Naive B cell (primary cell): ENCODE measurements around the gene DDX51. TPM values are rescaled to one million over a fixed set of nuclear protein-coding genes. Genes with fewer than 3 reads are reported as not detected.

Experiments used
- ATAC-seq, 2 donors: fragments of 150-1000 bp; cut with Tn5 transposase; 2 replicates each; pipeline ENCODE4 v1.10.0; 2021; ENCODE audit warnings: low read depth in 2 of 2, mild to moderate bottlenecking in 2 of 2, moderate library complexity in 2 of 2
- DNase-seq: peaks from one replicate; pipeline ENCODE4 v3.0.0; 2022
- H3K27ac Mint-ChIP-seq, 6 donors: one replicate each; pipeline ENCODE4 v1.8.0; 2020 to 2022; ENCODE audit warnings: mild to moderate bottlenecking in 6 of 6, mixed read lengths in 6 of 6, moderate library complexity in 5 of 6, inconsistent platforms in 2 of 6
- H3K27me3 Mint-ChIP-seq, 3 donors: one replicate each; pipeline ENCODE4 v1.8.0; 2021 to 2022; ENCODE audit warnings: mixed read lengths in 3 of 3, mild to moderate bottlenecking in 1 of 3
- H3K36me3 Mint-ChIP-seq, 2 donors: one replicate each; pipeline ENCODE4 v1.8.0; 2020 to 2022; ENCODE audit warnings: mixed read lengths in 2 of 2, inconsistent platforms in 1 of 2, mild to moderate bottlenecking in 1 of 2
- H3K4me1 Mint-ChIP-seq, 3 donors: one replicate each; pipeline ENCODE4 v1.8.0; 2020 to 2022; ENCODE audit warnings: mixed read lengths in 3 of 3, inconsistent platforms in 1 of 3, mild to moderate bottlenecking in 1 of 3, moderate library complexity in 1 of 3
- H3K4me3 Mint-ChIP-seq, 8 donors: one replicate each; pipeline ENCODE4 v1.8.0; 2020 to 2022; ENCODE audit warnings: mild to moderate bottlenecking in 8 of 8, mixed read lengths in 8 of 8, moderate library complexity in 8 of 8, inconsistent platforms in 2 of 8
- H3K9me3 Mint-ChIP-seq, 7 donors: one replicate each; pipeline ENCODE4 v1.8.0; 2020 to 2022; ENCODE audit warnings: mixed read lengths in 7 of 7, mild to moderate bottlenecking in 5 of 7, inconsistent platforms in 2 of 7, moderate library complexity in 1 of 7
- polyA plus RNA-seq, 6 donors: library from polyadenylated mRNA; unstranded; fragments of 300-500 nt; fragmentation: Illumina TruSeq; gene quantifications; one replicate each; pipeline ENCODE4 v1.2.3, GENCODE V29; 2021; ENCODE audit warnings: low read depth in 6 of 6

The DDX51 gene
- polyA plus RNA-seq, 6 donors from 2014 or later: 7.1 to 14.9 (median 7.6) TPM; not detected in 1

- Mint-ChIP-seq H3K4me1 (peaks cover 0 to 7% (median 2%) of the 10 kb centered on the region in 3 donors), H3K4me3 (no peak overlapping the region), H3K27me3 (peaks cover 0 to 9% (median 5%) of the 10 kb centered on the region in 3 donors), H3K36me3 (no peaks in the 10 kb centered on the region), H3K27ac (no peak overlapping the region), H3K9me3 (peaks cover 0 to 4% (median 0%) of the 10 kb centered on the region in 7 donors)
- ATAC-seq (no peak), DNase-seq (no peak)
These were observed 16.5 kb upstream of the DDX51 start for GRCh38 chr12:132160601-132161035.

DNA sequence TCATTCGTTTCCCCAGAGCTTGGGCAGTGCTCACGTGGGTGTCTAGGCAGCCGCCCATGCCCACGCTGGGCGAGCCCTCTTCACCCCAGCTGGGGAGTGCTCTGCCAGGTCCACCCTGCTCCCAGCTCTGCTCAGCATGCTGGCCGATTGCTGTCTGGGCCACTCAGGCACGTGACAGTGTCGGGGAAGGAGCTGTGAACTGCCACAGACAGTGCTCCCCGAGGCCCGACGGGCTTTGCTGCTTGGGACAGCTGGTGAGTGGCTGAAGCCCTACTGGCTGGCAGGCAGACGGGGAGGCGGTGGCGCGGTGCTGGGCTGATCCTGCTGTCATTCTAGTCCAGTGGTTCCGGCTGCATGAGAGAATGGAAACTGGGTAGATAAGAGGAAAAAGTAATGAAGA lies 15.9 kb upstream of the DDX51 start:
- ATAC-seq (no peak), DNase-seq (no peak)
- peaks cover 0 to 4% (median 0%) of the 10 kb centered on the region in 7 donors for H3K9me3 Mint-ChIP-seq
- H3K27ac Mint-ChIP-seq: no peak overlapping the region
- H3K27me3 Mint-ChIP-seq: peaks cover 0 to 9% (median 5%) of the 10 kb centered on the region in 3 donors
- no peaks in the 10 kb centered on the region for H3K36me3 Mint-ChIP-seq
- peaks cover 0 to 7% (median 2%) of the 10 kb centered on the region in 3 donors for H3K4me1 Mint-ChIP-seq
- H3K4me3 Mint-ChIP-seq: no peak overlapping the region

DNA sequence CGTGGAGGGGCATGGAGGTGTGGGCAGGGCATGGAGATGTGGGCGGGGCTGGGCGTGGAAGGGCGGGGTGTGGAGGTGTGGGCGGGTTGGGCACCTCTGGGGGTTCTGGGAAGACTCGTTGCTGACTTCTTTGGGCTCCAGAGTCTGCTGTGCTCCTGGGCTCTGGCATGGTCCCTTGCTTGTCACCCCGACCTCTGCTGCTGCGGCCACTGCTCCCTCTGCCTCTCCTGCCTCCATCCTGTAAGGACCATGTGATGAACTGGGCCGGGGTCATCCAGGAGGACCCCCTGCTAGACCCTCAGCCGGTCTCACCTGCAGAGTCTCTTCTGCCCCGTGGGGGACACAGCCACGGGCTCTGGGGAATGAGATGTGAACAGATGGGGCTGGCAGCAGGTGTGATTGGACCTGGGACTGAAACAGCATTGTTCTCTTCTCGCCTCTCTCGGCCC lies 15.5 kb upstream of the DDX51 start:
- ATAC-seq (no peak), DNase-seq (no peak)
- H3K4me3 Mint-ChIP-seq: no peak overlapping the region
- H3K36me3 Mint-ChIP-seq: no peaks in the 10 kb centered on the region
- no peak overlapping the region for H3K27ac Mint-ChIP-seq
- H3K27me3 Mint-ChIP-seq: peaks cover 0 to 7% (median 5%) of the 10 kb centered on the region in 3 donors
- peaks cover 0 to 4% (median 0%) of the 10 kb centered on the region in 7 donors for H3K9me3 Mint-ChIP-seq
- H3K4me1 Mint-ChIP-seq: peaks cover 0 to 7% (median 2%) of the 10 kb centered on the region in 3 donors

- ATAC-seq (no peak), DNase-seq (no peak)
- no peak overlapping the region for H3K27ac Mint-ChIP-seq
- peaks cover 0 to under 1% (median under 1%) of the 10 kb centered on the region in 3 donors for H3K27me3 Mint-ChIP-seq
- H3K4me1 Mint-ChIP-seq: peaks cover 3 to 4% (median 3%) of the 10 kb centered on the region in 3 donors
- H3K4me3 Mint-ChIP-seq: no peak overlapping the region
- H3K9me3 Mint-ChIP-seq: peaks cover 0 to 4% (median 0%) of the 10 kb centered on the region in 7 donors
- H3K36me3 Mint-ChIP-seq: no peaks in the 10 kb centered on the region
These were observed 14.8 kb upstream of the DDX51 start for GRCh38 chr12:132158677-132159554.

DNA sequence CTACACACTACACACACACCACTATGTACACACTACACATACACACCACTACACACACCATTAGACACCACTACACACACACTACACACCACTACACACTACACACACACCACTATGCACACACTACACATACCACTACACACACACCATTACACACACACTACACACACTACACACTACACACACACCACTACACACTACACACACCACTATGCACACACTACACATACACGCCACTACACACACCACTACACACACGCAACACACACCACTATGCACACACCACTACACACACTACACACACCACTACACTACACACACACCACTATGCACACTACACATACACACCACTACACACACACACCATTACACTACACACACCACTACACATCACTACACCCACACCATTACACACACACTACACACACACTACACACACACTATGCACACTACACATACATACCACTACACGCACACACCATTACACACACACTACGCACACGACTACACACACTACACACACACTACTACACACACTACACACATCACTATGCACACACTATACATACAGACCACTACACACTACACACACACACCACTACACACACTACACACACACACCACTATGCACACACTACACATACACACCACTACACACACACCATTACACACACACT lies 13.8 kb upstream of the DDX51 start:
- no peak for DNase-seq
- peaks cover 0 to 4% (median 0%) of the 10 kb centered on the region in 7 donors for H3K9me3 Mint-ChIP-seq
- H3K36me3 Mint-ChIP-seq: no peaks in the 10 kb centered on the region
- H3K27me3 Mint-ChIP-seq: no peaks in the 10 kb centered on the region
- peaks cover 0 to 6% (median 4%) of the 10 kb centered on the region in 3 donors for H3K4me1 Mint-ChIP-seq
- H3K27ac Mint-ChIP-seq: no peak overlapping the region
- no peak overlapping the region for H3K4me3 Mint-ChIP-seq
- ATAC-seq: no peak

GRCh38 chr12:132156573-132157325 lies 12.6 kb upstream of the DDX51 start:
- Mint-ChIP-seq H3K36me3 (no peaks in the 10 kb centered on the region), H3K9me3 (peaks cover 0 to 2% (median 0%) of the 10 kb centered on the region in 7 donors), H3K4me3 (no peak overlapping the region), H3K27me3 (no peaks in the 10 kb centered on the region), H3K4me1 (peaks cover 0 to 6% (median 4%) of the 10 kb centered on the region in 3 donors), H3K27ac (no peak overlapping the region)
- no peak for ATAC-seq
- DNase-seq: no peak

- H3K4me1 Mint-ChIP-seq: peaks cover 0 to 6% (median 4%) of the 10 kb centered on the region in 3 donors
- H3K36me3 Mint-ChIP-seq: no peaks in the 10 kb centered on the region
- no peak overlapping the region for H3K27ac Mint-ChIP-seq
- DNase-seq: no peak
- H3K27me3 Mint-ChIP-seq: no peaks in the 10 kb centered on the region
- peaks cover 0 to 2% (median 0%) of the 10 kb centered on the region in 7 donors for H3K9me3 Mint-ChIP-seq
- no peak for ATAC-seq
- H3K4me3 Mint-ChIP-seq: no peak overlapping the region
These were observed 11.9 kb upstream of the DDX51 start for GRCh38 chr12:132155771-132156572.

- no peaks in the 10 kb centered on the region for H3K36me3 Mint-ChIP-seq
- H3K9me3 Mint-ChIP-seq: peaks cover 0 to 1% (median 0%) of the 10 kb centered on the region in 7 donors
- DNase-seq (no peak), ATAC-seq (no peak)
- H3K4me1 Mint-ChIP-seq: peaks cover 0 to 5% (median 4%) of the 10 kb centered on the region in 3 donors
- no peaks in the 10 kb centered on the region for H3K27me3 Mint-ChIP-seq
- H3K27ac Mint-ChIP-seq: peak overlapping the region in 1 of 6 donors; percentile 46
- peak overlapping the region in 1 of 8 donors; percentile 15 for H3K4me3 Mint-ChIP-seq
These were observed 11.0 kb upstream of the DDX51 start for GRCh38 chr12:132154941-132155770.

DNA sequence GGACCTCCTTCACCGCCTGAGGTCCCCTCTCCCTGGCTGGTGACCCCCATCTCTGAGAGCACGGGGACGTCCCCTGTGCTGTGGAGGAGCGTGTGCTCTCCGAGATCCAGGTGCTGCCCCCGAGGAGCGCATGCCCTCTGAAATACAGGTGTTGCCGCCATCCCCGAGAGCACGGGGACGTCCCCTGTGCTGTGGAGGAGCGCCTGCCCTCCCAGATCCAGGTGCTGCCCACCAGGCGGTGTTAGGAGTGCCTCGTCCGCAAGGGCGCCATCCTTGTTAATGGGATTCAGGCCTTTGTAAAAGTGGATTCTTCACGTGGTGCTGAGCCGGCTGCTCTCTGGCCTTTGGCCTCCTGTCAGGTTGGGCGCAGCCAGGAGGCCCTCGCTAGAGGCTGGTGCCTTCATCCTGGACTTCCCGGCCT lies 10.2 kb upstream of the DDX51 start:
- ATAC-seq: peak in 1 of 2 donors; percentile 22
- H3K27me3 Mint-ChIP-seq: no peaks in the 10 kb centered on the region
- no peak for DNase-seq
- H3K27ac Mint-ChIP-seq: peak overlapping the region in 3 of 6 donors; percentile 46 to 78 (median 62)
- H3K4me1 Mint-ChIP-seq: peaks cover 0 to 4% (median 4%) of the 10 kb centered on the region in 3 donors
- H3K9me3 Mint-ChIP-seq: no peaks in the 10 kb centered on the region
- H3K4me3 Mint-ChIP-seq: peak overlapping the region in 5 of 8 donors; percentile 13 to 59 (median 33)
- no peaks in the 10 kb centered on the region for H3K36me3 Mint-ChIP-seq

GRCh38 chr12:132153501-132154340 lies 9.6 kb upstream of the DDX51 start:
- no peaks in the 10 kb centered on the region for H3K27me3 Mint-ChIP-seq
- peak overlapping the region in 5 of 8 donors; percentile 13 to 59 (median 33) for H3K4me3 Mint-ChIP-seq
- H3K4me1 Mint-ChIP-seq: peaks cover 0 to 4% (median 4%) of the 10 kb centered on the region in 3 donors
- ATAC-seq: peak; percentile 90 to 95
- no peaks in the 10 kb centered on the region for H3K9me3 Mint-ChIP-seq
- H3K36me3 Mint-ChIP-seq: no peaks in the 10 kb centered on the region
- H3K27ac Mint-ChIP-seq: peak overlapping the region in 3 of 6 donors; percentile 46 to 69 (median 62)
- peak; percentile 72 for DNase-seq

DNA sequence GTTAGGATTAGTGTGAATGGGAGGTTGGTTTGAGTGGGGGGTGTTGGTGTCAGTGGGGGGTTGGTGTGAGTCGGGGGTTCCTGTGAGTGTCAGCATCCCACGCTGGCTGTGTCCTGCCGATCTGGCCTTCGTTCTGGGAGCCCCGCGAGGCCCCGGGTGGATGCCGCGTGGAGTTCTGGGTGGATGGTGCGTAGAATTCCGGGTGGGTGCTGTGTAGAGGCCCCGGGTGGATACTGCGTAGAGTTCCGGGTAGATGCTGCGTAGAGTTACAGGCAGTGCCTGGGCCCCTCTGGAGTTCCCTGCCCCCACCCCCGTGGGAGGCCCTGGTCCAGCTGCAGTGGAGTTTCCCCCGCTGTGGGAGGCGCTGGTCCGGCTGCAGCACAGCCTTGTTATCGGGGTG lies 8.8 kb upstream of the DDX51 start:
- peaks cover 0 to 4% (median 4%) of the 10 kb centered on the region in 3 donors for H3K4me1 Mint-ChIP-seq
- no peak overlapping the region for H3K27ac Mint-ChIP-seq
- H3K4me3 Mint-ChIP-seq: no peak overlapping the region
- H3K9me3 Mint-ChIP-seq: no peaks in the 10 kb centered on the region
- ATAC-seq (no peak), DNase-seq (no peak)
- no peaks in the 10 kb centered on the region for H3K36me3 Mint-ChIP-seq
- no peaks in the 10 kb centered on the region for H3K27me3 Mint-ChIP-seq
